GM10266 (cell line): ENCODE measurements around the gene TMTC1.

ENCODE experiments used
- DNase-seq: peaks from one replicate; pipeline ENCODE4 v3.0.0; 2012; ENCODE audit errors: extremely low spot score
- TF ChIP-seq, protein P1 (sequence below): IDR thresholded peaks from 2 replicates; pipeline ENCODE4 v1.5.1; 2012; ENCODE audit warnings: mild to moderate bottlenecking, low read depth; ENCODE audit not compliant: control insufficient read depth, insufficient read depth; ENCODE audit errors: missing control alignments

TMTC1 gene

DNA sequence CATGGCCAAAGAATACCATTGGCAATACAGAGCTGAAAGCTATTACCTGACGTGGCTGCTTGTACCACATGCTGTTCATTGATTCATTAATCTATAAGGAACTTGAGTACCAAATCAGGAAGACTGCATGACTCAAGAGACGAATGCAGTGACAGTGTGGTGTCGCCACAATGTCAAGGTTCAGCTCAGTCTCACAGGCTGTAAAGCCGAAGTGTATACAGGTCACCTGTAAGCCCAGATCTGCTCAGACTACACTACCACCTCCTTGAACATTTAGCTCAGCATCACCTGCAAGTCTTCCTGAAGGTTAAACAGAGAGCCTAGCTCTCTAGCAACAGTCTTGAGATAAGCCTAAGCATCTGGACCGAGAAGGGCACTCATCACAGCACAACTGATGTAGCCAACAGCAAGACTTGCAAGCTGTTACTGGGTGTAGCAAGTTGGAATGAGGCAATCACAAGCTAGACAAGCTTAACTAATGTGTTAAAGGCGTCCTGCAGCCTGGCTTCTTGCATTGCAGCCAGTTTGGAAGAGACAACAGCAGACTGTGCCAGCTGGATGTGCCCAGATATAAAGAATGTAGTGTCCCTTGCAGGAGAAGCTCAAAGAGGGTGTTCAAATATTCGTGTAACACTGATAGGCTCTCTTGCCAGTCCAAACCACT lies 21.0 kb downstream of the TMTC1 start:
- no peak for DNase-seq
- TF ChIP-seq, protein P1, sequence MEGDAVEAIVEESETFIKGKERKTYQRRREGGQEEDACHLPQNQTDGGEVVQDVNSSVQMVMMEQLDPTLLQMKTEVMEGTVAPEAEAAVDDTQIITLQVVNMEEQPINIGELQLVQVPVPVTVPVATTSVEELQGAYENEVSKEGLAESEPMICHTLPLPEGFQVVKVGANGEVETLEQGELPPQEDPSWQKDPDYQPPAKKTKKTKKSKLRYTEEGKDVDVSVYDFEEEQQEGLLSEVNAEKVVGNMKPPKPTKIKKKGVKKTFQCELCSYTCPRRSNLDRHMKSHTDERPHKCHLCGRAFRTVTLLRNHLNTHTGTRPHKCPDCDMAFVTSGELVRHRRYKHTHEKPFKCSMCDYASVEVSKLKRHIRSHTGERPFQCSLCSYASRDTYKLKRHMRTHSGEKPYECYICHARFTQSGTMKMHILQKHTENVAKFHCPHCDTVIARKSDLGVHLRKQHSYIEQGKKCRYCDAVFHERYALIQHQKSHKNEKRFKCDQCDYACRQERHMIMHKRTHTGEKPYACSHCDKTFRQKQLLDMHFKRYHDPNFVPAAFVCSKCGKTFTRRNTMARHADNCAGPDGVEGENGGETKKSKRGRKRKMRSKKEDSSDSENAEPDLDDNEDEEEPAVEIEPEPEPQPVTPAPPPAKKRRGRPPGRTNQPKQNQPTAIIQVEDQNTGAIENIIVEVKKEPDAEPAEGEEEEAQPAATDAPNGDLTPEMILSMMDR: no peak

DNA sequence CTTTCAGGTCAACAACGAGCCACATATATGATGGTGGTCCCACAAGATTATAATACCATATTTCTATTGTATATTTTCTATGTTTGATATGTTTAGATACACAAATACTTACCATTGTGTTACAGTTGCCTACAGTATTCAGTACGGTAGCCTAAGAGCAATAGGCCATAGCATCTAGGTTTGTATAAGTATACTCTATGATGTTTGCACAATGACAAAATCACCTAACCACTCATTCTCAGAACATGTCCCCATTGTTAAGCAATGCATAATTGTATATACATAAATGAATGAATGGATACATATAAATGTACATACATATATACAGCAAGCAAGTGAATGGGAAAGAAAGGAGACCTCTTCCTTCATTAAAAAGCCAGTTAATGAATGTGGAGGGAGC lies 23.8 kb downstream of the TMTC1 start:
- TF ChIP-seq, protein P1: no peak
- no peak for DNase-seq

DNA sequence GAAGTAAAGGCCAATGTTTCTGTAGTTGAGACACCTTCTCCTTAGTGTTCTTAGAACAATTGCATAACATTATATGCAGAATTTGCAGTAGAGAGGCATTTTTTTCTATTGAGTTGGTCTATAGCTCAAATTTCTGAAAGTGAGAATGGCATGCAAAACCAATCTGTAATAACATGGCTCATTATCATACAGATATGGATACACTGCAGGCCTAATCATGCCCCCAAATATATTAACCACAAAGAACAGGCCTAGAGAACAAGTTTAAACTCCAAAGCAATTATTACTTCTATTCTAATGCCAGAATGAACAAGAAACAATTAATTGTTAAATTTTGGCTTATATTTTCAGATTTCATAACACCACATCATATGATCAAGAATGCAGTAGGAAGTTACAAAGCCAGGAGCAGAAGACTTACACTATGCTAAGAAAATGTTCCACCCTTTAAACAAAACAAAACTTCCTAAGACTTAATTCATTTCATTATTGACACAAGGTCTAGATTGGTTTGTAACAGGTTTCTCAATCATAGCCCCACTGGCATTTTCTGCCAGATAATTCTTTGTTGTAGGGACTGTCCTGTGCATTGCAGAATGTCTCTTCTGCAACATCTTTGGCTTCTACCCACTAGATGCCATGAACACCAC lies 26.9 kb downstream of the TMTC1 start:
- TF ChIP-seq, protein P1: no peak

GRCh38 chr12:29754235-29755189 lies 29.2 kb downstream of the TMTC1 start:
- no peak for DNase-seq
- TF ChIP-seq, protein P1: no peak

More for the DNA sequence above, 26.9 kb downstream of the TMTC1 start:
- no peak for DNase-seq

DNA sequence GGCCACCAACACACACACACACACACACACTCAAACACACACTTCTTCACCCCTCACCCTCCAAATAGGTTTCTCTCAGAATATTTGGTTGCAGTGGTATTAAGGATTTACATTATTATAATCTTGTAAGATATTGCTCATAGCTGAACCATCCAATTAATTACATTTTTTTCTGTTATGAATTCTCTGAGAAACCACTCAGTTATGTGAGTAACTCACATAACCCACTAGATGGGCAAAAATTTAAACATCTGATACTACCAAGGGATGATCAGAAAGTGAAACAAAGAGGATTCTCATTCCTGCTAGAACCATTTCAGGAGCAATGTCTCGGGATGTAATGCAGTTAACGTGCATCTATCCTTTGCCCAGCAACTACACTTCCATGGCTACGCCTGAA lies 31.6 kb downstream of the TMTC1 start:
- DNase-seq: no peak
- TF ChIP-seq, protein P1: no peak

GRCh38 chr12:29751676-29752075 lies 32.1 kb downstream of the TMTC1 start:
- TF ChIP-seq, protein P1: no peak
- no peak for DNase-seq
